IMR-90 (cell line): Measurements from ENCODE around the gene UPP2. TPM values are rescaled to one million over a fixed set of nuclear protein-coding genes. Genes with fewer than 3 reads are reported as not detected.

ENCODE experiments used
- ATAC-seq: fragments of 200-7000 bp; cut with Tn5 transposase; 2 replicates; pipeline ENCODE4 v1.9.1; 2020; ENCODE audit warnings: low read depth, mild to moderate bottlenecking, moderate library complexity
- BruUV-seq: library from RNA; stranded (reverse); fragments of 400-500 nt; replicated peaks from 2 replicates; lab custom pipeline; 2021; lab: Mats Ljungman, UMichigan
- CTCF ChIA-PET: fragments of 300-600 bp; formaldehyde crosslinking; extraction: SDS; loops from one replicate; lab custom pipeline; 2021; ENCODE audit warnings: antibody characterized with exemption; lab: Yijun Ruan, JAX
- POLR2A ChIA-PET: fragments of 300-600 bp; sonication (Branson Sonifier 250); formaldehyde crosslinking; loops from one replicate; lab custom pipeline; 2022; ENCODE audit warnings: antibody characterized with exemption; ENCODE audit not compliant: unreplicated experiment; lab: Charles Lee
- DNase-seq: peaks from one replicate; pipeline ENCODE4 v3.0.0; 2013
- H2AFZ ChIP-seq: replicated peaks from 2 replicates; pipeline ENCODE3; 2013; ENCODE audit warnings: low read length, mild to moderate bottlenecking; ENCODE audit not compliant: poor library complexity
- H2AK5ac ChIP-seq: 2 replicates; pipeline ENCODE4 v1.6.1; 2013; ENCODE audit warnings: low read depth, low read length, inconsistent platforms
- H2AK9ac ChIP-seq: replicated peaks from 2 replicates; pipeline ENCODE3; 2013; ENCODE audit warnings: mild to moderate bottlenecking, low read depth, low read length, moderate library complexity; ENCODE audit not compliant: poor library complexity
- H2BK120ac ChIP-seq: 2 replicates; pipeline ENCODE4 v1.6.1; 2013; ENCODE audit warnings: low read depth, low read length, inconsistent platforms
- H2BK15ac ChIP-seq: 3 replicates; pipeline ENCODE4 v1.6.1; 2013; ENCODE audit warnings: low read depth, low read length, inconsistent platforms
- H2BK20ac ChIP-seq: 2 replicates; pipeline ENCODE4 v1.6.1; 2013; ENCODE audit warnings: low read depth, mild to moderate bottlenecking, inconsistent platforms, low read length, moderate library complexity
- H2BK5ac ChIP-seq: 2 replicates; pipeline ENCODE4 v1.6.1; 2013; ENCODE audit warnings: mild to moderate bottlenecking, low read depth, low read length, inconsistent platforms; ENCODE audit not compliant: poor library complexity, severe bottlenecking
- H3K14ac ChIP-seq: replicated peaks from 2 replicates; pipeline ENCODE4 v1.6.1; 2013; ENCODE audit warnings: low read depth, low read length, inconsistent platforms
- H3K18ac ChIP-seq: 2 replicates; pipeline ENCODE4 v1.6.1; 2013; ENCODE audit warnings: low read depth, low read length, control low read depth
- H3K23ac ChIP-seq: 2 replicates; pipeline ENCODE4 v1.6.1; 2013; ENCODE audit warnings: low read depth, low read length, inconsistent platforms
- H3K27ac ChIP-seq: 2 replicates; pipeline ENCODE4 v1.5.1; 2013; ENCODE audit warnings: mild to moderate bottlenecking, control low read depth, low read length; ENCODE audit not compliant: insufficient read depth
- H3K27me3 ChIP-seq: 2 replicates; pipeline ENCODE4 v1.6.1; 2013; ENCODE audit warnings: low read length; ENCODE audit not compliant: control insufficient read depth, insufficient read depth
- H3K36me3 ChIP-seq: 2 replicates; pipeline ENCODE4 v1.6.1; 2013; ENCODE audit warnings: low read length, mixed read lengths; ENCODE audit not compliant: control insufficient read depth, insufficient read depth
- H3K4ac ChIP-seq: 2 replicates; pipeline ENCODE4 v1.6.1; 2013; ENCODE audit warnings: low read depth, low read length, inconsistent platforms
- H3K4me1 ChIP-seq: 2 replicates; pipeline ENCODE4 v1.6.1; 2013; ENCODE audit warnings: low read length, mixed read lengths; ENCODE audit not compliant: control insufficient read depth, insufficient read depth
- H3K4me2 ChIP-seq: 2 replicates; pipeline ENCODE4 v1.6.1; 2013; ENCODE audit warnings: low read depth, mild to moderate bottlenecking, control low read depth, low read length, moderate library complexity
- H3K4me3 ChIP-seq: 2 replicates; pipeline ENCODE4 v1.5.1; 2013; ENCODE audit warnings: low read depth, mild to moderate bottlenecking, control low read depth, low read length, moderate library complexity; ENCODE audit not compliant: insufficient read depth
- H3K56ac ChIP-seq: 2 replicates; pipeline ENCODE4 v1.6.1; 2013; ENCODE audit warnings: low read length, inconsistent platforms; ENCODE audit not compliant: insufficient read depth; ENCODE audit errors: extremely low read depth
- H3K79me1 ChIP-seq, 2 experiments: 2 replicates each; pipeline ENCODE4 v1.6.1; 2013; ENCODE audit warnings: low read length in 2 of 2, inconsistent platforms in 1 of 2, low read depth in 1 of 2
- H3K9ac ChIP-seq: 2 replicates; pipeline ENCODE4 v1.6.1; 2013; ENCODE audit warnings: low read depth, low read length, control low read depth
- H3K9me1 ChIP-seq: 2 replicates; pipeline ENCODE4 v1.6.1; 2013; ENCODE audit warnings: low read length, inconsistent platforms; ENCODE audit not compliant: insufficient read depth
- H3K9me3 ChIP-seq: 2 replicates; pipeline ENCODE4 v1.6.1; 2013; ENCODE audit warnings: low read length; ENCODE audit not compliant: control insufficient read depth, insufficient read depth
- H4K20me1 ChIP-seq: 2 replicates; pipeline ENCODE4 v1.6.1; 2013; ENCODE audit warnings: low read length, inconsistent platforms; ENCODE audit not compliant: insufficient read depth
- H4K5ac ChIP-seq: 2 replicates; pipeline ENCODE4 v1.6.1; 2013; ENCODE audit warnings: mild to moderate bottlenecking, low read depth, low read length, control low read depth
- H4K8ac ChIP-seq, 2 experiments: 2 replicates each; pipeline ENCODE4 v1.6.1; 2013; ENCODE audit warnings: low read depth in 2 of 2, low read length in 2 of 2, control low read depth in 1 of 2, inconsistent platforms in 1 of 2
- H4K91ac ChIP-seq: 2 replicates; pipeline ENCODE4 v1.6.1; 2013; ENCODE audit warnings: low read depth, low read length, inconsistent platforms; ENCODE audit not compliant: insufficient read depth
- BHLHE40 ChIP-seq: fragments of 150-350 bp; IDR thresholded peaks from 2 replicates; pipeline ENCODE4 v1.6.1; 2016; ENCODE audit warnings: mild to moderate bottlenecking, low read depth, low read length
- CEBPB ChIP-seq: IDR thresholded peaks from 2 replicates; pipeline ENCODE4 v1.6.1; 2012; ENCODE audit warnings: low read depth, low read length, improper control_type of control experiment
- ELK1 ChIP-seq: fragments of 150-350 bp; IDR thresholded peaks from 2 replicates; pipeline ENCODE4 v1.6.1; 2016; ENCODE audit warnings: low read depth, mild to moderate bottlenecking, low read length, moderate library complexity, borderline replicate concordance
- FOS ChIP-seq: fragments of 150-350 bp; IDR thresholded peaks from 2 replicates; pipeline ENCODE4 v1.6.1; 2016; ENCODE audit warnings: low read depth, low read length
- MAFK ChIP-seq: IDR thresholded peaks from 2 replicates; pipeline ENCODE4 v1.6.1; 2012; ENCODE audit warnings: low read depth, low read length, improper control_type of control experiment
- MAZ ChIP-seq: IDR thresholded peaks from 2 replicates; pipeline ENCODE4 v1.6.1; 2012; ENCODE audit warnings: low read depth, mild to moderate bottlenecking, low read length, improper control_type of control experiment, moderate library complexity, borderline replicate concordance
- POLR2A ChIP-seq: IDR thresholded peaks from 2 replicates; pipeline ENCODE4 v1.6.1; 2012; ENCODE audit warnings: mild to moderate bottlenecking, low read depth, low read length
- RAD21 ChIP-seq: IDR thresholded peaks from 2 replicates; pipeline ENCODE4 v1.6.1; 2012; ENCODE audit warnings: low read length, improper control_type of control experiment
- RFX5 ChIP-seq: IDR thresholded peaks from 2 replicates; pipeline ENCODE4 v1.8.0; 2012; ENCODE audit warnings: low read depth, mild to moderate bottlenecking, low read length, moderate library complexity
- SMC3 ChIP-seq: fragments of 150-350 bp; IDR thresholded peaks from 2 replicates; pipeline ENCODE4 v1.6.1; 2016; ENCODE audit warnings: low read depth, mild to moderate bottlenecking, antibody characterized with exemption, low read length, moderate library complexity
- WGBS, 2 experiments: methylation state at CpG; one replicate each; pipeline versions ENCODE4 v1.1.5 to v1.1.7; 2013; ENCODE audit warnings: missing lambda C conversion rate in 2 of 2; ENCODE audit not compliant: insufficient read length in 1 of 2; ENCODE audit errors: extremely low coverage in 2 of 2; 5-methylcytosine and 5-hydroxymethylcytosine counted together
- dilution Hi-C: fragments of 300-500 bp; cut with HindIII; formaldehyde crosslinking; loops from one replicate; pipeline ENCODE4 v1.14.3; 2018; ENCODE audit warnings: low sequenced_read_pairs; ENCODE audit not compliant: unreplicated experiment
- in situ Hi-C: fragments of 300-500 bp; cut with MboI; formaldehyde crosslinking; loops from 3 replicates; pipeline ENCODE4 v1.14.3; 2019; ENCODE audit warnings: low sequenced_read_pairs, inconsistent platforms, mixed read lengths
- intact Hi-C: fragments of 100-400 bp; cut with micrococcal nuclease; formaldehyde crosslinking; loops from 2 replicates; pipeline ENCODE4 v1.10.0; 2022
- polyA plus RNA-seq, 3 experiments: library from polyadenylated mRNA; depleted of rRNA; stranded (reverse); fragments of >200 nt; gene quantifications; 2 replicates each; pipeline ENCODE4 v1.2.3, GENCODE V29; 2012; ENCODE audit warnings: low replicate concordance in 1 of 3
- total RNA-seq: library from RNA; depleted of rRNA; stranded (reverse); fragments of >200 nt; gene quantifications from 2 replicates; pipeline ENCODE4 v1.2.3, GENCODE V29; 2012
- TF ChIP-seq, protein P1 (sequence below): fragments of 150-350 bp; IDR thresholded peaks from 2 replicates; pipeline ENCODE4 v1.6.1; 2017; ENCODE audit warnings: mild to moderate bottlenecking, antibody characterized with exemption, low read length, low read depth

Gene UPP2
- total and polyA plus RNA-seq, 2 of the 4 experiments (the other 2 are of a cell fraction), result not detected

GRCh38 chr2:158071018-158071417 is 30.7 kb upstream of the UPP2 start:
- H4K8ac ChIP-seq, result no peak overlapping the region
- no peak overlapping the region for H3K23ac ChIP-seq
- H3K4me1 ChIP-seq, result no peaks in the 10 kb centered on the region
- no peak overlapping the region for H2AFZ ChIP-seq
- H3K9me3 ChIP-seq, result no peaks in the 10 kb centered on the region
- no peak for DNase-seq
- intact Hi-C loops (no loop called here), dilution Hi-C loops (no loop called here), in situ Hi-C loops (no loop called here)
- TF ChIP-seq ELK1, result no peak
- TF ChIP-seq, protein P1, sequence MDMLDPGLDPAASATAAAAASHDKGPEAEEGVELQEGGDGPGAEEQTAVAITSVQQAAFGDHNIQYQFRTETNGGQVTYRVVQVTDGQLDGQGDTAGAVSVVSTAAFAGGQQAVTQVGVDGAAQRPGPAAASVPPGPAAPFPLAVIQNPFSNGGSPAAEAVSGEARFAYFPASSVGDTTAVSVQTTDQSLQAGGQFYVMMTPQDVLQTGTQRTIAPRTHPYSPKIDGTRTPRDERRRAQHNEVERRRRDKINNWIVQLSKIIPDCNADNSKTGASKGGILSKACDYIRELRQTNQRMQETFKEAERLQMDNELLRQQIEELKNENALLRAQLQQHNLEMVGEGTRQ, result no peak
- no peak for TF ChIP-seq CEBPB
- TF ChIP-seq MAZ, result no peak
- TF ChIP-seq SMC3, result no peak
- TF ChIP-seq MAFK, result no peak
- TF ChIP-seq RAD21, result no peak
- TF ChIP-seq BHLHE40, result no peak
- no peak for TF ChIP-seq POLR2A
- TF ChIP-seq FOS, result no peak
- TF ChIP-seq RFX5, result no peak
- no peak overlapping the region for H2BK120ac ChIP-seq
- H3K4ac ChIP-seq, result no peak overlapping the region
- H3K27me3 ChIP-seq, result no peaks in the 10 kb centered on the region
- no peak overlapping the region for H3K27ac ChIP-seq
- no peak overlapping the region for H2BK20ac ChIP-seq
- no peak for ATAC-seq
- H2BK5ac ChIP-seq, result no peak overlapping the region
- no peak overlapping the region for H3K56ac ChIP-seq
- no peaks in the 10 kb centered on the region for H3K36me3 ChIP-seq
- H2AK5ac ChIP-seq, result no peak overlapping the region
- no peaks in the 10 kb centered on the region for H3K79me1 ChIP-seq
- no CpG with 5 or more reads among the region's 5 CpGs for WGBS, 2 experiments
- no peak overlapping the region for H3K14ac ChIP-seq
- CTCF ChIA-PET, result interaction anchor here (0.6 kb wide), 1 partner anchor 527 kb away, joined by 3 read pairs; no protein-coding TSS in a partner anchor
- POLR2A ChIA-PET, result no interaction called here
- no TSS peak for BruUV-seq
- H3K9ac ChIP-seq, result no peak overlapping the region
- H3K4me2 ChIP-seq, result no peak overlapping the region
- no peak overlapping the region for H3K4me3 ChIP-seq
- H2AK9ac ChIP-seq, result no peak overlapping the region
- H3K9me1 ChIP-seq, result no peaks in the 10 kb centered on the region
- H2BK15ac ChIP-seq, result no peak overlapping the region
- H3K18ac ChIP-seq, result no peak overlapping the region
- H4K20me1 ChIP-seq, result no peaks in the 10 kb centered on the region
- no peak overlapping the region for H4K91ac ChIP-seq
- no peak overlapping the region for H4K5ac ChIP-seq
